Hepatocyte (in vitro differentiated cells): ENCODE results near the gene PDE11A. TPM values are rescaled to one million over a fixed set of nuclear protein-coding genes. Genes with fewer than 3 reads are reported as not detected.

Source experiments
- DNase-seq: peaks from one replicate; pipeline ENCODE4 v3.0.0-alpha.2; 2016; ENCODE audit warnings: low spot score
- H2AFZ ChIP-seq: fragments of 200-600 bp; sonication (generic); 2 replicates; pipeline ENCODE4 v1.6.0; 2016; ENCODE audit warnings: antibody characterized with exemption, mild to moderate bottlenecking
- H3K27ac ChIP-seq: fragments of 200-600 bp; sonication (generic); 2 replicates; pipeline ENCODE4 v1.5.1; 2016; ENCODE audit warnings: mild to moderate bottlenecking
- H3K27me3 ChIP-seq: fragments of 200-600 bp; sonication (generic); 2 replicates; pipeline ENCODE4 v1.6.1; 2016
- H3K36me3 ChIP-seq: fragments of 200-600 bp; sonication (generic); replicated peaks from 2 replicates; pipeline ENCODE4 v1.5.1; 2016; ENCODE audit warnings: low read depth; ENCODE audit not compliant: insufficient read depth
- H3K4me1 ChIP-seq: fragments of 200-600 bp; sonication (generic); 2 replicates; pipeline ENCODE4 v1.5.1; 2016; ENCODE audit warnings: mild to moderate bottlenecking, moderate library complexity; ENCODE audit not compliant: insufficient read depth
- H3K4me2 ChIP-seq: fragments of 200-600 bp; sonication (generic); 2 replicates; pipeline ENCODE4 v1.6.0; 2016
- H3K4me3 ChIP-seq: fragments of 200-600 bp; sonication (generic); 2 replicates; pipeline ENCODE4 v1.5.1; 2016; ENCODE audit warnings: mild to moderate bottlenecking
- H3K79me2 ChIP-seq: fragments of 200-600 bp; sonication (generic); 2 replicates; pipeline ENCODE4 v1.6.0; 2017; ENCODE audit warnings: mild to moderate bottlenecking
- H3K9me2 ChIP-seq: fragments of 200-600 bp; sonication (generic); replicated peaks from 2 replicates; pipeline ENCODE4 v1.6.0; 2017; ENCODE audit warnings: mild to moderate bottlenecking; ENCODE audit not compliant: insufficient read depth
- H3K9me3 ChIP-seq: fragments of 200-600 bp; sonication (generic); 2 replicates; pipeline ENCODE4 v1.5.1; 2016; ENCODE audit warnings: low read depth, mild to moderate bottlenecking
- H4K20me1 ChIP-seq: fragments of 200-600 bp; sonication (generic); 2 replicates; pipeline ENCODE4 v1.6.0; 2016; ENCODE audit warnings: mild to moderate bottlenecking; ENCODE audit not compliant: insufficient read depth, poor library complexity, severe bottlenecking
- CTCF ChIP-seq: fragments of 200-600 bp; sonication (generic); IDR thresholded peaks from 2 replicates; pipeline ENCODE4 v1.5.1; 2016; ENCODE audit warnings: antibody characterized with exemption, mild to moderate bottlenecking; ENCODE audit not compliant: poor library complexity
- EZH2 ChIP-seq: fragments of 200-600 bp; sonication (generic); IDR thresholded peaks from 2 replicates; pipeline ENCODE4 v1.6.1; 2016; ENCODE audit warnings: antibody characterized with exemption, mild to moderate bottlenecking, borderline replicate concordance
- EZH2phosphoT487 ChIP-seq: fragments of 200-600 bp; sonication (generic); IDR thresholded peaks from one replicate; pipeline ENCODE4 v1.6.1; 2018; ENCODE audit warnings: antibody characterized with exemption, mild to moderate bottlenecking, low read depth, moderate library complexity; ENCODE audit not compliant: unreplicated experiment, severe bottlenecking
- WGBS: methylation state at CpG from one replicate; pipeline ENCODE4 v1.1.6; 2016; ENCODE audit warnings: low lambda C conversion rate; ENCODE audit errors: missing lambda C conversion rate; 5-methylcytosine and 5-hydroxymethylcytosine counted together
- polyA plus RNA-seq: library from polyadenylated mRNA; unstranded; fragments of >200 nt; fragmentation: Nextera tagmentation; extraction: Ambion mirVana; gene quantifications from 2 replicates; pipeline ENCODE4 v1.2.1, GENCODE V29; 2016
- total RNA-seq: library from RNA; depleted of rRNA; stranded (reverse); fragments of >200 nt; gene quantifications from 2 replicates; pipeline ENCODE4 v1.2.3, GENCODE V29; 2014

Gene PDE11A
- total and polyA plus RNA-seq, 2 experiments from 2014 or later: 0.71 to 1.9 TPM

GRCh38 chr2:177639262-177639914, 433.2 kb downstream of the PDE11A start:
- no peaks in the 10 kb centered on the region for H3K79me2 ChIP-seq
- no peak overlapping the region for H2AFZ ChIP-seq
- no peaks in the 10 kb centered on the region for H4K20me1 ChIP-seq
- TF ChIP-seq EZH2: no peak
- no peak for TF ChIP-seq EZH2phosphoT487
- no peak for TF ChIP-seq CTCF
- H3K4me1 ChIP-seq: no peaks in the 10 kb centered on the region
- no peak overlapping the region for H3K4me3 ChIP-seq
- H3K9me3 ChIP-seq: no peaks in the 10 kb centered on the region
- no peak overlapping the region for H3K27ac ChIP-seq
- no peaks in the 10 kb centered on the region for H3K36me3 ChIP-seq
- WGBS: 84% methylated on average over 2 of the region's 2 CpGs
- H3K4me2 ChIP-seq: no peak overlapping the region
- no peaks in the 10 kb centered on the region for H3K9me2 ChIP-seq
- DNase-seq: no peak
- no peaks in the 10 kb centered on the region for H3K27me3 ChIP-seq

GRCh38 chr2:177638507-177638906, 434.1 kb downstream of the PDE11A start:
- no peaks in the 10 kb centered on the region for H3K9me2 ChIP-seq
- no peaks in the 10 kb centered on the region for H4K20me1 ChIP-seq
- no peaks in the 10 kb centered on the region for H3K79me2 ChIP-seq
- no peaks in the 10 kb centered on the region for H3K4me1 ChIP-seq
- H3K27ac ChIP-seq: no peak overlapping the region
- no peak overlapping the region for H3K4me2 ChIP-seq
- DNase-seq: no peak
- no peaks in the 10 kb centered on the region for H3K9me3 ChIP-seq
- no peaks in the 10 kb centered on the region for H3K36me3 ChIP-seq
- H3K27me3 ChIP-seq: no peaks in the 10 kb centered on the region
- TF ChIP-seq EZH2phosphoT487: no peak
- TF ChIP-seq EZH2: no peak
- TF ChIP-seq CTCF: no peak
- WGBS: 100% methylated on average over 1 of the region's 1 CpG
- no peak overlapping the region for H3K4me3 ChIP-seq
- H2AFZ ChIP-seq: no peak overlapping the region

GRCh38 chr2:177636672-177637071, 435.9 kb downstream of the PDE11A start:
- Histone ChIP-seq H2AFZ (no peak overlapping the region), H3K36me3 (no peaks in the 10 kb centered on the region), H3K27me3 (no peaks in the 10 kb centered on the region), H4K20me1 (no peaks in the 10 kb centered on the region), H3K27ac (no peak overlapping the region), H3K4me2 (no peak overlapping the region), H3K9me2 (no peaks in the 10 kb centered on the region), H3K9me3 (no peaks in the 10 kb centered on the region), H3K4me3 (no peak overlapping the region), H3K4me1 (no peaks in the 10 kb centered on the region), H3K79me2 (no peaks in the 10 kb centered on the region)
- WGBS: 68% methylated on average over 1 of the region's 1 CpG
- DNase-seq: no peak
- no peak for TF ChIP-seq EZH2phosphoT487
- no peak for TF ChIP-seq CTCF
- no peak for TF ChIP-seq EZH2

- no peaks in the 10 kb centered on the region for H3K79me2 ChIP-seq
- no peak for TF ChIP-seq EZH2
- no peak for TF ChIP-seq EZH2phosphoT487
- TF ChIP-seq CTCF: no peak
- H3K27me3 ChIP-seq: no peaks in the 10 kb centered on the region
- H2AFZ ChIP-seq: no peak overlapping the region
- no peaks in the 10 kb centered on the region for H3K4me1 ChIP-seq
- no peak overlapping the region for H3K27ac ChIP-seq
- no peak overlapping the region for H3K4me3 ChIP-seq
- no peaks in the 10 kb centered on the region for H3K9me3 ChIP-seq
- no peak overlapping the region for H3K4me2 ChIP-seq
- no peaks in the 10 kb centered on the region for H3K9me2 ChIP-seq
- WGBS: 42% methylated on average over 1 of the region's 1 CpG
- no peaks in the 10 kb centered on the region for H3K36me3 ChIP-seq
- H4K20me1 ChIP-seq: no peaks in the 10 kb centered on the region
- no peak for DNase-seq
These were observed 436.9 kb downstream of the PDE11A start for GRCh38 chr2:177635696-177636095.
